Activated CD4-positive, alpha-beta T cell treated with anti-CD3 and anti-CD28 coated beads, Interleukin-2, amount 10 ng/mL, durations not matched to agents 7 days and 5 days (primary cell): ENCODE measurements around the gene TMEM45A. TPM values are rescaled to one million over a fixed set of nuclear protein-coding genes. Genes with fewer than 3 reads are reported as not detected.
"Not testable (repeated sequence)": the region's sequence is repeated elsewhere in the genome, so short reads cannot be mapped to it uniquely, and the experiment has no call there.

ENCODE experiments used
- CTCF ChIA-PET: fragments of 350-600 bp; sonication (Branson Sonifier 250); formaldehyde crosslinking; loops from one replicate; lab custom pipeline; 2021; ENCODE audit warnings: antibody characterized with exemption; lab: Charles Lee
- POLR2A ChIA-PET: fragments of 350-600 bp; sonication (Branson Sonifier 250); formaldehyde crosslinking; loops from one replicate; lab custom pipeline; 2021; ENCODE audit warnings: antibody characterized with exemption; lab: Charles Lee
- DNase-seq: peaks from one replicate; pipeline ENCODE4 v3.0.0-alpha.2; 2020
- H3K27ac Mint-ChIP-seq: one replicate; pipeline ENCODE4 v1.8.0; 2021; ENCODE audit warnings: mild to moderate bottlenecking, moderate library complexity, mixed read lengths
- H3K27me3 Mint-ChIP-seq: one replicate; pipeline ENCODE4 v1.8.0; 2021; ENCODE audit warnings: mixed read lengths
- H3K36me3 Mint-ChIP-seq: one replicate; pipeline ENCODE4 v1.8.0; 2021; ENCODE audit warnings: low read depth, mixed read lengths
- H3K4me1 Mint-ChIP-seq: one replicate; pipeline ENCODE4 v1.8.0; 2021; ENCODE audit warnings: mixed read lengths
- H3K4me3 Mint-ChIP-seq: one replicate; pipeline ENCODE4 v1.8.0; 2021; ENCODE audit warnings: mild to moderate bottlenecking, moderate library complexity, mixed read lengths
- H3K9me3 Mint-ChIP-seq: one replicate; pipeline ENCODE4 v1.8.0; 2021; ENCODE audit warnings: mixed read lengths
- total RNA-seq, 2 experiments: library from RNA; stranded (reverse); gene quantifications; one replicate each; pipeline ENCODE4 v1.2.3, GENCODE V29; 2021

The TMEM45A gene
- total RNA-seq = under 1 TPM; 0.15 to 0.17 TPM

DNA sequence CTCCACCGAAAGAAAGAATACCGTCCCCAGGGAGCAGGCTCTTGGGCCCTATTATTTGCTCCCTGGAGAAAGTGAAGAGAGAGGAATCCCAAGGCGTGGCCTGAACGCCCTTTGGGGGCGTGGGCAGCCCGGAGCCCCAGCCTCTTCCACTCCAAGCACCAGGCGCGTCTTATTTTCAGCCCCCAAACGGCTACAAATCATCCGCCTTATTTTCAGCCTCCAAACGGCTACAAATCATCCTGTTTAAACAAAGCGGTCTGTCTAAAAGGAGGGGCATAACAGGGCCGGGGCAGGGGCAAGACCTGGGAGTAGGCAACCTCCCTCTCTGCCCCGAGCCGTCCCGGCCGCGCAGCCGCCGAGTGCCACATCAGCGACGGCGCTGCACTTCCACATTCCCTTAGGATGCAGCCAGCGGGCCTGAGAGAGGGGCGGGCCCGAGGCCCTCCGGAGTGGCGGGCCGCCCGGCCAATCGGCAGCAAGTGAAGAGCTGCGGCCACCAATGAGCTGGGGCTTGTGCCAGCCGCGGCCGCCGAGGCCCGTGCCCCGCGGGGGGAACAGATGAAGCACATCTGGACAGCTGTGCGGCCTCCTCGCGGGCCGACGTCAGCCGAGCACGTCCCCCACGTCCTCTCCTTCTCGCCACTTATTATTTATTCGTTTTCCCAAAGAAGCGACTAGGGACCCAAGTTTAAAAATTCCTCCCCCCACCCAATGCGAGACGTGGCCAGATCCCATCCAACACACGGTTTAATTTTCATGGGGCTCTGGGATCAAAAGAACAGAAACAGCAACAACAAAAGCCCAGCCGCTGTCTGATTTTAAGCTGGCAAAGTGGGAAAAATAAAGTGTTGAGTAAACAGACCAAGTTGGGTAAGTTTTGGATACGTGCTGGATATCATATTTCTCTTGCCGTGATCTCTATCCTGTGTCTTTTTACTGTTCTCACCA is at the start of gene TMEM45A:
Gene TMEM45A, plus strand, starts transcription at position 561 of the 948 bp plus-strand sequence. CDS start 62,593 bp downstream, outside the sequence.
- ChIA-PET CTCF (interaction anchor here (1.1 kb wide), 1 partner anchor 10 kb away, joined by 4 read pairs; no protein-coding TSS in a partner anchor), POLR2A (interaction anchor here (0.7 kb wide), 1 partner anchor 173 kb away, joined by 3 read pairs; no protein-coding TSS in a partner anchor)
- Mint-ChIP-seq H3K36me3 (no peaks in the 10 kb centered on the region), H3K27ac (no peak within 1 kb of the TSS), H3K4me3 (peak within 1 kb of the TSS; percentile 79), H3K4me1 (peaks cover 13% of the 10 kb centered on the region), H3K9me3 (no peaks in the 10 kb centered on the region), H3K27me3 (peaks cover 21% of the 10 kb centered on the region)
- DNase-seq = peak; percentile 77

- Mint-ChIP-seq H3K4me3 (no peak overlapping the region), H3K27ac (no peak overlapping the region), H3K36me3 (no peaks in the 10 kb centered on the region), H3K4me1 (peaks cover 8% of the 10 kb centered on the region), H3K9me3 (peaks cover 16% of the 10 kb centered on the region), H3K27me3 (peaks cover 5% of the 10 kb centered on the region)
- no peak for DNase-seq
- POLR2A ChIA-PET = no interaction called here
- CTCF ChIA-PET = interaction anchor here (1.6 kb wide), 1 partner anchor 13 kb away, joined by 3 read pairs; no protein-coding TSS in a partner anchor
Observed at GRCh38 chr3:100443690-100444089, 48.7 kb upstream of the TMEM45A start.

- POLR2A ChIA-PET, CTCF ChIA-PET, DNase-seq, H3K27me3 Mint-ChIP-seq, H3K36me3 Mint-ChIP-seq, H3K4me3 Mint-ChIP-seq, H3K4me1 Mint-ChIP-seq, H3K27ac Mint-ChIP-seq: not testable (repeated sequence)
- H3K9me3 Mint-ChIP-seq = peaks cover 16% of the 10 kb centered on the region
Observed at GRCh38 chr3:100447067-100447466, 45.4 kb upstream of the TMEM45A start.

GRCh38 chr3:100448079-100448478 is 44.3 kb upstream of the TMEM45A start:
- CTCF ChIA-PET = interaction anchor here (0.6 to 0.7 kb wide), 2 partner anchors 11 kb away, joined by 3 to 4 read pairs; no protein-coding TSS in a partner anchor
- Mint-ChIP-seq H3K36me3 (no peaks in the 10 kb centered on the region), H3K27me3 (peaks cover 5% of the 10 kb centered on the region), H3K4me1 (no peaks in the 10 kb centered on the region), H3K27ac (no peak overlapping the region), H3K4me3 (no peak overlapping the region), H3K9me3 (peaks cover 12% of the 10 kb centered on the region)
- no peak for DNase-seq
- POLR2A ChIA-PET = no interaction called here

GRCh38 chr3:100449214-100449613 is 43.2 kb upstream of the TMEM45A start:
- Mint-ChIP-seq H3K4me1 (no peaks in the 10 kb centered on the region), H3K27me3 (peaks cover 5% of the 10 kb centered on the region), H3K9me3 (peaks cover 12% of the 10 kb centered on the region), H3K36me3 (no peaks in the 10 kb centered on the region), H3K27ac (no peak overlapping the region), H3K4me3 (no peak overlapping the region)
- DNase-seq = no peak
- ChIA-PET CTCF (interaction anchor here (0.6 kb wide), 1 partner anchor 918 kb away, joined by 3 read pairs; no protein-coding TSS in a partner anchor), POLR2A (no interaction called here)

GRCh38 chr3:100454677-100455076 is 37.7 kb upstream of the TMEM45A start:
- CTCF ChIA-PET = no interaction called here
- Mint-ChIP-seq H3K27ac (no peak overlapping the region), H3K27me3 (no peaks in the 10 kb centered on the region), H3K36me3 (no peaks in the 10 kb centered on the region), H3K4me1 (peaks cover 6% of the 10 kb centered on the region), H3K4me3 (no peak overlapping the region), H3K9me3 (no peaks in the 10 kb centered on the region)
- DNase-seq = no peak
- POLR2A ChIA-PET = no interaction called here

- POLR2A ChIA-PET = interaction anchor here (0.7 kb wide), 1 partner anchor 187 kb away, joined by 3 read pairs; no protein-coding TSS in a partner anchor
- no peak for DNase-seq
- CTCF ChIA-PET = interaction anchor here (0.7 to 1.6 kb wide), 2 partner anchors 13 to 27 kb away, joined by 3 to 4 read pairs; no protein-coding TSS in a partner anchor
- Mint-ChIP-seq H3K9me3 (no peaks in the 10 kb centered on the region), H3K27me3 (no peaks in the 10 kb centered on the region), H3K4me1 (peaks cover 6% of the 10 kb centered on the region), H3K36me3 (no peaks in the 10 kb centered on the region), H3K4me3 (no peak overlapping the region), H3K27ac (peak overlapping the region; percentile 6)
Observed at GRCh38 chr3:100455841-100456550, 36.4 kb upstream of the TMEM45A start.

- Mint-ChIP-seq H3K4me1 (peaks cover 6% of the 10 kb centered on the region), H3K27me3 (no peaks in the 10 kb centered on the region), H3K36me3 (no peaks in the 10 kb centered on the region), H3K9me3 (no peaks in the 10 kb centered on the region), H3K4me3 (no peak overlapping the region), H3K27ac (no peak overlapping the region)
- ChIA-PET CTCF (interaction anchor here (1.6 kb wide), 1 partner anchor 14 kb away, joined by 3 read pairs; no protein-coding TSS in a partner anchor), POLR2A (interaction anchor here (0.7 kb wide), 1 partner anchor 186 kb away, joined by 3 read pairs; no protein-coding TSS in a partner anchor)
- DNase-seq = no peak
Observed at GRCh38 chr3:100456745-100457144, 35.7 kb upstream of the TMEM45A start.

DNA sequence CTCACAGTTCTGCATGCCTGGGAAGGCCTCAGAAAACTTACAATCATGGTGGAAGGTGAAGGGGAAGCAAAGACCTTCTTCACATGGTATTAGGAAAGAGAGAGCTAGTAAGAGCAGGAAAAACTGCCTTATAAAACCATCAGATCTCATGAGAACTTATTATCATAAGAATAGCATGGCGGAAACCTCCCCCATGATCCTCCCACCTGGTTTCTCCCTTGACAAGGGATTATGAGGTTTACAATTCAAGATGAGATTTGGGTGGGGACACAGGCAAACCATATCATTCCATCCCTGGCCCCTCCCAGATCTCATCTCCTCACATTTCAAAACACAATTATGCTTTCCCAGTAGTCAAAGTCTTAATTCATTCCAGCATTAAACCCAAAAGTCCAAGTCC is 34.6 kb upstream of the TMEM45A start:
- CTCF ChIA-PET = interaction anchor here (1.6 kb wide), 1 partner anchor 18 kb away, joined by 4 read pairs; no protein-coding TSS in a partner anchor
- Mint-ChIP-seq H3K27ac (no peak overlapping the region), H3K27me3 (no peaks in the 10 kb centered on the region), H3K9me3 (no peaks in the 10 kb centered on the region), H3K36me3 (no peaks in the 10 kb centered on the region), H3K4me3 (no peak overlapping the region), H3K4me1 (peaks cover 6% of the 10 kb centered on the region)
- POLR2A ChIA-PET = no interaction called here
- no peak for DNase-seq

DNA sequence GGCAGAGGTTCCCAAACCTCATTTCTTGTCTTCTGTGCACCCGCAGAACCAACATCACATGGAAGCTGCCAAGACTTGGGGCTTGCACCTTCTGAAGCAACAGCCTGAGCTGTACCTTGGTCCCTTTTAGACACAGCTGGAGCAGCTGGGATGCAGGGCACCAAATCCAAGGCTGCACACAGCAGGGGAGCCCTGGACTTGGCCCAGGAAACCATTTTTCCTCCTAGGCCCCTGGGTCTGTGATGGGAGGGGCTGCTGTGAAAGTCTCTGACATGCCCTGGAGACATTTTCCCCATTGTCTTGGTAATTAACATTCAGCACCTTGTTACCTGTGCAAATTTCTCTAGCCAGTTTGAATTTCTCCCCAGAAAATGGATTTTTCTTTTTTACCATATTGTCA is 33.6 kb upstream of the TMEM45A start:
- Mint-ChIP-seq H3K4me1 (peaks cover 6% of the 10 kb centered on the region), H3K9me3 (no peaks in the 10 kb centered on the region), H3K36me3 (no peaks in the 10 kb centered on the region), H3K4me3 (no peak overlapping the region), H3K27me3 (no peaks in the 10 kb centered on the region), H3K27ac (no peak overlapping the region)
- no peak for DNase-seq
- CTCF ChIA-PET = interaction anchor here (1.6 kb wide), 1 partner anchor 19 kb away, joined by 4 read pairs; no protein-coding TSS in a partner anchor
- POLR2A ChIA-PET = no interaction called here

DNA sequence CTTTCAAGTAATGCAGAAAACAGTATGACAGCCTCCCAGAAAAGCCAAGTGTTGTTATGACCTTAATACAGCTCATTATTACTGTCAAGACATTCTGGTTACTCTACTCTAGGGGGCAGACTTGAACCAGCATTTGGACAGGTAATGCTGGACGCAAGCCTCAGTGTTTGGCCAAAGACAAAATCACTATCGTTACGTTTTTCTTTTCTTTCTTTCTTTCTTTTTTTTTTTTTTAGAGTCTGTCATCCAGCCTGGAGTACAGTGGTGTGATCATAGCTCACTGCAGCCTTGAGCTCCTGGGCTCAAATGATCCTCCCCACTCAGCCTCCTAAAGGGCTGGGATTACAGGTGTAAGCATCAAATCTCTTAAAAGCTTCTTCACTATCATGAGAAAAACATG is 29.4 kb upstream of the TMEM45A start:
- H3K27ac Mint-ChIP-seq = no peak overlapping the region
- CTCF ChIA-PET = interaction anchor here (0.5 to 1.4 kb wide), 12 partner anchors 11 to 631 kb away, joined by 3 to 5 read pairs (median 3); partner anchors contain the start of genes LNP1 and NIT2
- H3K4me1 Mint-ChIP-seq = peaks cover 10% of the 10 kb centered on the region
- H3K9me3 Mint-ChIP-seq = peaks cover 6% of the 10 kb centered on the region
- H3K4me3 Mint-ChIP-seq = no peak overlapping the region
- H3K36me3 Mint-ChIP-seq = no peaks in the 10 kb centered on the region
- peak; percentile 44 for DNase-seq
- POLR2A ChIA-PET = no interaction called here
- no peaks in the 10 kb centered on the region for H3K27me3 Mint-ChIP-seq

- Mint-ChIP-seq H3K27ac (no peak overlapping the region), H3K4me1 (peaks cover 10% of the 10 kb centered on the region), H3K4me3 (no peak overlapping the region), H3K27me3 (no peaks in the 10 kb centered on the region), H3K36me3 (no peaks in the 10 kb centered on the region), H3K9me3 (peaks cover 11% of the 10 kb centered on the region)
- DNase-seq = no peak
- CTCF ChIA-PET = interaction anchor here (0.9 to 1.4 kb wide), 4 partner anchors 12 to 72 kb away, joined by 3 to 4 read pairs (median 4); no protein-coding TSS in a partner anchor
- POLR2A ChIA-PET = no interaction called here
Observed at GRCh38 chr3:100463646-100464155, 28.7 kb upstream of the TMEM45A start.
